WI38 (cell line): ENCODE results near the gene KRTAP10-2.
"Not testable (repeated sequence)": the region's sequence is repeated elsewhere in the genome, so short reads cannot be mapped to it uniquely, and the experiment has no call there.

Experiments
- H3K4me3 ChIP-seq: 2 replicates; pipeline ENCODE4 v1.5.1; 2011; ENCODE audit warnings: low read depth, mild to moderate bottlenecking, control low read depth, low read length
- TF ChIP-seq, protein P1 (sequence below): IDR thresholded peaks from 2 replicates; pipeline ENCODE4 v1.5.1; 2012; ENCODE audit warnings: low read depth, mild to moderate bottlenecking, control low read depth, low read length

The KRTAP10-2 gene

DNA sequence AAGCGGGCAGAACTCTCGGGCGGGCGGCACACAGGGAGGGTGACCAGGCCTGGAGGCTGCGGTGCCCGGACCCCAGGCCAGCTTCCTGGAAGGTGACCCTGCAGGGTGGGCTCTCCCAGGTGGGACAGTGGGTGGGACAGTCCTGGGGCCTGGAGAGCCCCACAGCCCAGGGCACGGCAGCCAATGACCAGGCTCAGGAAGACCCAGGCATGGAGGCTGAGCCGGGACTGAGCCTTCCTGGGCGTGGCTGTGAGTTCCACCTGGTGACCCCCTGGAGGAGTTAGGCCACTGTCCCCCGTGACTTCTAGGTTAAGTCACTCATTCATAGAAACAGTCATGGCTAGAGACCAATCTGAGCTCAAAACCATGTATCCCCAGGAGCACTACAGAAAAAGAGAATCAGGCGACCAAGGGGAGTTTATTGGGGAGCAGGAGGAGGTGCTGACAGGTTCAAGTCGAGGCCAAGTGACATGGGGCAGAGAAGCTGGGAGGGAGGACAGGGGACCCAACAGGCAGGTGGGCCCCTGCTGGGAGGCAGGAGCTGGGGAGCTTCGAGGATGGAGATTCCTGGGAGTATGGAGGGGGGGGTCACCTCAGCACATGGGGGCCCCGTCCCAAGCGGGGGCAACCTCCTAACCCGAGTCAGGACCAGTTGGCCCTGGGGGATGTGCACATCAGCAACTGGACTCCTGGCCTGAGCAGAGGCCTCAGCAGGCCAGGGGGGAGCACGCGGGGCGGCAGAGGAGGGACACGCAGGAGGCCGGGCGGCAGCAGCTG lies 27.9 kb upstream of the KRTAP10-2 start:
- no peak overlapping the region for H3K4me3 ChIP-seq
- TF ChIP-seq, protein P1, sequence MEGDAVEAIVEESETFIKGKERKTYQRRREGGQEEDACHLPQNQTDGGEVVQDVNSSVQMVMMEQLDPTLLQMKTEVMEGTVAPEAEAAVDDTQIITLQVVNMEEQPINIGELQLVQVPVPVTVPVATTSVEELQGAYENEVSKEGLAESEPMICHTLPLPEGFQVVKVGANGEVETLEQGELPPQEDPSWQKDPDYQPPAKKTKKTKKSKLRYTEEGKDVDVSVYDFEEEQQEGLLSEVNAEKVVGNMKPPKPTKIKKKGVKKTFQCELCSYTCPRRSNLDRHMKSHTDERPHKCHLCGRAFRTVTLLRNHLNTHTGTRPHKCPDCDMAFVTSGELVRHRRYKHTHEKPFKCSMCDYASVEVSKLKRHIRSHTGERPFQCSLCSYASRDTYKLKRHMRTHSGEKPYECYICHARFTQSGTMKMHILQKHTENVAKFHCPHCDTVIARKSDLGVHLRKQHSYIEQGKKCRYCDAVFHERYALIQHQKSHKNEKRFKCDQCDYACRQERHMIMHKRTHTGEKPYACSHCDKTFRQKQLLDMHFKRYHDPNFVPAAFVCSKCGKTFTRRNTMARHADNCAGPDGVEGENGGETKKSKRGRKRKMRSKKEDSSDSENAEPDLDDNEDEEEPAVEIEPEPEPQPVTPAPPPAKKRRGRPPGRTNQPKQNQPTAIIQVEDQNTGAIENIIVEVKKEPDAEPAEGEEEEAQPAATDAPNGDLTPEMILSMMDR: no peak

DNA sequence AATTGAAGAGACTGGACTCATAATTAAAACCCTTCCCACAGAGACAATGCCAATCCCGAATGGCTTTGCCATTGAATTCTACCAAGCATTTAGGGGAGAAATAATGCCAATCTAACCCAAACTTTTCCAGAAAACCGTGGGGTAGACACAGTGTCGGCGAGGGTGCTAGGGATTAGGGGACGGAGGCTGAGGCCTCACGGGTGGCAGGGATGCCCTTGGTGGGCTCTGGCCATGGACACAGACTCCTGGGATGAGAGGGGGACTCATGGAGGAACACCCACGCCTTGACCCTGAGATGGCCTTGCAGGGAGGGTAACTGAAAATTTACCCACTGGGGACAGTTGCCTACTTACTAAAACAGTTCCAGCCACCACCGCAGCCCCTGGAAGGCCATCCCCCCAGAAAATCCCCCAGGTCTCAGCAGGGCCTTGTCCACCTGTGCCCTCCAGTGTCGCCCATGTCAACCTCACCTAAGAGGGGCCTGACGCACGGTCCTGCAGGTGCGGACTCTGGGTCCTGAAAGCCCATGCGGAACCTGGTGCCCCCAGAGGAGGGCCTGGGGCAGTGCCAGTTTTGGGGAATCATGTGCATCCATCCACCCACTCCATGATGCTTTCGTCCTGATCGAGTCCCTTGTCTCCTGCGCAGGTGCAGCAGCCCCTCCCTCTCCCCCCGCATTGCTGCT lies 27.2 kb upstream of the KRTAP10-2 start:
- no peak overlapping the region for H3K4me3 ChIP-seq
- TF ChIP-seq, protein P1: no peak

DNA sequence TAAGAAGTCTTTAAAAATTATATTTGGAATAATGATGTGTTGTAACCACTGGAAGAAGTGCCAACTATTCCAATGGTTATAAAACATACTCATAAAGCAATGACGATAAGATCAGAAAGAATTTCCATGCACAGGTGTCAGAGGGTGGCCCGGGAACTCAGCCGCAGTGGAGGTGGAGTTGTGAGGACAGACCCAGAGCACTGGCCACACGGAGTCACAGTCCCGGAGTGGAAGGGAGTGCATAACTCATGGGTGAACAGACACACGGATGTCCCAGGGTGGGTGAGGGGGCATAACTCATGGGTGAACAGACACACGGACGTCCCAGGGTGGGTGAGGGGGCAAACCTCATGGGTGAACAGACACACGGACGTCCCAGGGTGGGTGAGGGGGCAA lies 24.7 kb upstream of the KRTAP10-2 start:
- no peak overlapping the region for H3K4me3 ChIP-seq
- TF ChIP-seq, protein P1: no peak

DNA sequence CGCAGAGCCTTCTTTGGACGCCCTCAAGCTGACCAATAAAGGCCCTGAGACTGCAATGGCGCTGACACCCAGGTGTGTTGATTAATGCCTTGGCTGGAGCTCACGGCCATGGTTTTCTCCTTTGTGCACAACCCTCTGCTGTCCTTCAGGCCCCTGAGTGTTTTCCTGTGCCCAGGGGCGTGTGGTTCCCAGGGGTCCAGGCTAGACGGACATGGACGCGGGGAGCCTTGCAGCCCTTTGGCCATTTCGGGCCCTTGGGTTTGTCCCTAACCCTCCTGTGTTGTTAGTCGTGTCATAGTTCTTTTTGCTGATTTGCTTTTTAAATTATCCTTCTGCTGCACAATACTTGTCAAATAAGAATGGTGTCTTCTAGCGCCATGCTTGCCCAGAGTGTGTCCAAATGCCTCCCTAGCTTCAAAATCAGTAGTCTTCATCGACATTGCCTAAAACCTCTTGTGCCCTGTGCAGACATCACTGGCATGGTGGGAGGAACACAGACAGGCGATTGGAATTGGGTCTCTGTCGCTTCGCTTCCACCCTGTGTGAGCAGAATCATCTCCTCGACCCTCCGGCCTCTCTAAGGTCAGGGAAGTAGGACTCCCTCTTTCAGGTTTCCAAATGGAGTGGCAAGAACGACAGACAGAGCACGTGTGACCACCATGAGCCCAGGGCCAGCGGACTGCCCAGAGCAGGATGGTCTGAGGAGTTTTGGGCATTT lies 24.2 kb upstream of the KRTAP10-2 start:
- H3K4me3 ChIP-seq: no peak overlapping the region
- TF ChIP-seq, protein P1: no peak

DNA sequence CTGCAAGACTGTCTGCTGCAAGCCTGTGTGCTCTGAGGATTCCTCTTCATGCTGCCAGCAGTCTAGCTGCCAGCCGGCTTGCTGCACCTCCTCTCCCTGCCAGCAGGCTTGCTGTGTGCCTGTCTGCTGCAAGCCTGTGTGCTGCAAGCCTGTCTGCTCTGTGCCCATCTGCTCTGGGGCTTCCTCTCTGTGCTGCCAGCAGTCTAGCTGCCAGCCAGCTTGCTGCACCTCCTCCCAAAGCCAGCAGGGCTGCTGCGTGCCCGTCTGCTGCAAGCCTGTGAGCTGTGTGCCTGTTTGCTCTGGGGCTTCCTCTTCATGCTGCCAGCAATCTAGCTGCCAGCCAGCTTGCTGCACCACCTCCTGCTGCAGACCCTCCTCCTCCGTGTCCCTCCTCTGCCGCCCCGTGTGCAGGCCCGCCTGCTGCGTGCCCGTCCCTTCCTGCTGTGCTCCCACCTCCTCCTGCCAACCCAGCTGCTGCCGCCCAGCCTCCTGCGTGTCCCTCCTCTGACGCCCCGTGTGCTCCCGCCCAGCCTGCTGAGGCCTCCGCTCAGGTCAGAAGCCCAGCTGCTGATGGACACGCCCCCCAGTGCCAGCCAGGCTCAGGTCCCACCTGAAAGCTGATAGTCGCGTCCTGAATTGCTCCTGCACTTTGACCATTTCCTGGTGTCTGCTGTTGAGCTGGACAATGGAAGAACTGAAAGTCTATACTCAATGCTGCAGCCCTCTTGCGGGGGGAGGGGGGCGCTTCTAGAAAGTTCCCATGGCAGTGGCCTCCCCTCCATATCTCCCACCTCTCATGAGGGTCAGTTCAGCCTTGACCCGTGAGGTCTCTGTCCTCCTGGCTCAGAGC lies 23.4 kb upstream of the KRTAP10-2 start:
- no peak overlapping the region for H3K4me3 ChIP-seq
- TF ChIP-seq, protein P1: no peak

DNA sequence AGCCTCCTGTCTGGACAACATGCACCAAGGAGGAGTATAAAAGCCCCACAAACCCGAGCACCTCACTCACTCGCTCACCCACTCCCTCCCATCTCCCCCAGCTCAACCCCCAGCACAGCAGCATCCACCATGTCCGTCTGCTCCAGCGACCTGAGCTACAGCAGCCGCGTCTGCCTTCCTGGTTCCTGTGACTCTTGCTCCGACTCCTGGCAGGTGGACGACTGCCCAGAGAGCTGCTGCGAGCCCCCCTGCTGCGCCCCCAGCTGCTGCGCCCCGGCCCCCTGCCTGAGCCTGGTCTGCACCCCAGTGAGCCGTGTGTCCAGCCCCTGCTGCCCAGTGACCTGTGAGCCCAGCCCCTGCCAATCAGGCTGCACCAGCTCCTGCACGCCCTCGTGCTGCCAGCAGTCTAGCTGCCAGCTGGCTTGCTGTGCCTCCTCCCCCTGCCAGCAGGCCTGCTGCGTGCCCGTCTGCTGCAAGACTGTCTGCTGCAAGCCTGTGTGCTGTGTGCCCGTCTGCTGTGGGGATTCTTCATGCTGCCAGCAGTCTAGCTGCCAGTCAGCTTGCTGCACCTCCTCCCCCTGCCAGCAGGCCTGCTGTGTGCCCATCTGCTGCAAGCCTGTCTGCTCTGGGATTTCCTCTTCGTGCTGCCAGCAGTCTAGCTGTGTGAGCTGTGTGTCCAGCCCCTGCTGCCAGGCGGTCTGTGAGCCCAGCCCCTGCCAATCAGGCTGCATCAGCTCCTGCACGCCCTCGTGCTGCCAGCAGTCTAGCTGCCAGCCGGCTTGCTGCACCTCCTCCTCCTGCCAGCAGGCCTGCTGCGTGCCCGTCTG lies 22.5 kb upstream of the KRTAP10-2 start, which contains the start of gene KRTAP10-4:
Gene KRTAP10-4 (plus strand): TSS at position 100 of the 827 bp plus-strand sequence. CDS start 30 bp downstream, at position 130.
- H3K4me3 ChIP-seq: not testable (repeated sequence)
